ENCODE measurements around the gene NEU3. TPM values are rescaled to one million over a fixed set of nuclear protein-coding genes. Genes with fewer than 3 reads are reported as not detected.
"Not testable (repeated sequence)": the region's sequence is repeated elsewhere in the genome, so short reads cannot be mapped to it uniquely, and the experiment has no call there.

Gene NEU3
- total RNA-seq, 1 donor from 2014 or later: 7.2 TPM

DNA sequence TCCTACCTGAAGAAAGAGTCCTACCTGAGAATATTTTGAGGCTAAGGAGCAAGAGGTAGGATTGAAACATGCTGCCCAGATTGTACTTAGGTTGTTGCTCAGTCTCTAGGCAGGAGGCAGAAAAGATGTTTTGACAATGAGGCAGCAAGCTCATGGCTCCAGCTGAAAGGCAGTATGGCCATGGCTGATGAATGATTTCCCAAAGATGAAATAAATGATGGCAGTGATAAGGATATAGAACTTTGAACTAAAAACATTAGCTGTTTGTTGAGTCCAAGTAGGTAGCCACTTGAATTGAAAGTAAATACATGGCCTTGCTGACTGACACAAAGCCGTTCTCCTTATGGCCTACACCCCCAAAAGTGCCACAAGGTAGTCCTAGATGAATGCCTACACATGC lies 6.8 kb upstream of the NEU3 start:
- no peak for DNase-seq (ENCODE audit: low read depth in 2 of 2)

DNA sequence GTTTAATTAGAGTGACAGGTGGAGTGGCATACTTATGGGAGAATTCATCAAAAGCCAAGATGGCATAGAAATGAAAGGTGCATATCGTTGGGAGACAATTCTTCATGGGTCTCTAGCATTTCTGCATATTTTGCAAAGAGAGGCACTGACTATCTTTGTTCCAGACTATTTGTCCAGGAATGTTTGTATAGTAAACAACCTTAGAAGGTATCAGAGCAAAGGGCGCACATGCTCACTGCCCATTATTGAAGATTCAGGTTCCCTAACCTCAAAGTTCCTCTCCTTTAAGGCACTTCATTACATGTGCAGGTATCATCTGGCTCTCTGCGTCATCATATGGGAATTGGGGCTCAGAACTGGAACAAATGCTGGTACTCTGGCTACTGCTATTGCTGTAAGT lies 4.7 kb upstream of the NEU3 start:
- no peak for DNase-seq (ENCODE audit: low read depth in 2 of 2)

DNA sequence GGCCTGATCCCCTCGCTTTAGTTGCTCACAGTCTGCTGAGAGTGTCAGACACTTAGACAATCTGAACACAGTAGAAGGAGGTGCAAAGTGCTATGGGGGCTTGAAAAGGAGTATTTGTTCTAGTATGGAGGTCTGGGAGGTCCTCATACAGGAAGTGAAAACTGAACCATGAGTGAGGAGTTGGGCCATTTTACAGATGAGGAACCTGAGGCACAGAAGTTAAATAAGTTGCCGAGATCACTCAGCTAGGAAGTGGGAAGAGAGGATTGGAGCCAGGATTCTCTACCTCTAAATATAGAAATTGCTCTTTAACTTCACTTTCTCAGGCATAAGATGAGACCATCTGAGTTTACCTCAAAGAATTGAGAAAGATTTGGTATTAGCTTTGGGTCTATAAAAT lies 4.0 kb upstream of the NEU3 start:
- DNase-seq (ENCODE audit: low read depth in 2 of 2): no peak

DNA sequence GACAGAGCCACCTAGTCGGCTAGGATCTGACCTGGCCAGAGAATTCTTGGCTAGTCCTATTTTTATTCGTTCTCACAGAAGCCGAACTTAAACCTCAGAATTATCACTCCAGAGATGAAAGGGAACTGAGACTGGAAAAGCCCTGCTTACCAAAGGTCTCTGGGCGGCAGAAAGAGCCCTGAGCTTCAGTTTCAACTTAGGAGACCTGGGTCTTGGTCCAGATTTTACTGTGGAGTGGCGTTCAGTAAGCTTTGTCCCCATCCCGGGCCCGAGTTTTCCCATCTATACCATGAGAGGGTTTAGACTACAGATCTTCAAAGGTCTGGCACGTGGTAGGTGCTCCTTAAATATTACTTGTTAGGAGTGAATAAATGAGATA lies 516 bp downstream of the NEU3 start:
- no peak for DNase-seq (ENCODE audit: low read depth in 2 of 2)

DNA sequence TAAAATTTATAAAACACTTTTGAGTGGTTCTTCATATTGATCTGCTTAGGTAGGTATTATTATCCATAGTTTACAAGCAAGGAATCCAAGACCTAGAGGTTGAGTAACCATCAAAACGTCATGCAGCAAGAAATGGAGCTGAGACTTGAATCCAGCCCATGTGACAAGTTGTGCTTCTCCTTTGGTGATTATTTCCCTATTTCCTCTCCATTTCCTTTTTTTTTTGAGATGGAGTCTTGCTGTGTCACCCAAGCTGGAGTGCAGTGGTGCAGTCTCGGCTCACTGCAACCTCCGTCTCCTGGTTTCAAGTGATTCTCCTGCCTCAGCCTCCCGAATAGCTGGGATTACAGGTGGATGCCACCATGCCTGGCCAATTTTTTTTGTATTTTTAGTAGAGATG lies 1.4 kb downstream of the NEU3 start:
- DNase-seq (ENCODE audit: low read depth in 2 of 2): not testable (repeated sequence)

DNA sequence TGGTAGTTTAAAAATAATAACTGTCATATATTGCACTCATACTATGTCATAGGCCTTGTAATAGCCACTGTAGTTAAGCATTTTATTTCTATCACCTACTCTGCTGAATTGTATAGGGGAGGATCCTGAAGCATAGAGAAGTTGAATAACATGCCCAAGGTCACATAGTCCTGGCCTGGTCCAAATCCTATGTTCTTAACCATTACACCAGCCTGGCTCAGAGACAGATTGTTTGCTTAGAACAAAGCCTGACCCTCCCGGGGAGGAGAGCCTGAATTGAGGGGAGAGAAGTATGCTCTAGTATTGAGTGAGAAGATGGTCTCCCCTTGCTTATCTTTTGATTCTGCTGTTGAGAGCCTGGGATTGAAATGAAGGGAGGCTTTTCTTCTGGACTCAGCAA lies 2.2 kb downstream of the NEU3 start:
- DNase-seq (ENCODE audit: low read depth in 2 of 2): no peak

DNA sequence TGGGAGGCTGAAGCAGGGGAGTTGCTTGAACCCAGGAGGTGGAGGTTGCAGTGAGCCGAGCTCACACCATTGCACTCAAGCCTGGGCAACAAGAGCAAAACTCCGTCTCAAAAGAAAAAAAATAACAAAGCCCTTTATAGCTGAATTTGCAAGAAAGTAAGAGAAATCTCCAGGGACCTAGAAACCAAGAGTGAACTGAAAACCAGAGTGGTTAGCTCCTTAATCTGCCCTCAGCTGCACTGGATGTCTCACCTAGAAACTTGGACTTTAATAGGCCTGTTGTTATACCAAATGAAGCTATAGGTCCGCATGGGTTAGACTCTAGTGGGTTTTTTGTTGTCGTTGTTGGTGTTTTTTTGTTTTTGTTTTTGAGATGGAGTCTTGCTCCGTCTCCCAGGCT lies 4.1 kb downstream of the NEU3 start:
- no peak for DNase-seq (ENCODE audit: low read depth in 2 of 2)

DNA sequence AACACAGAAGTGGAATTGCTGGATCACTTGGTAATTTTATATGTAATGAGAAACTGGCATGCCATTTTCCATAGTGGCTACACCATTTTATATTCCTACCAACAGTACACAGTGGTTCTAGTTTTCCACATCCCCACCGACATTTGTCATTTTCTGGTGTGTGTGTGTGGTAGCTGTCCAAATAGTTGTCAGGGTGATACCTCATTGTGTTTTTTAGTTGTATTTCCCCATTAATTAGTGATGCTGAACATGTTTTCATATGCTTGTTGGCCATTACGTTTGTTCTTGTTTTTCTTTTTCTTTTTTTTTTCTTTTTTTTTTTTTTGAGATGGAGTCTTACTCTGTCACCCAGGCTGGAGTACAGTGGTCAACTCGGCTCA lies 12.2 kb downstream of the NEU3 start:
- no peak for DNase-seq (ENCODE audit: low read depth in 2 of 2)

DNA sequence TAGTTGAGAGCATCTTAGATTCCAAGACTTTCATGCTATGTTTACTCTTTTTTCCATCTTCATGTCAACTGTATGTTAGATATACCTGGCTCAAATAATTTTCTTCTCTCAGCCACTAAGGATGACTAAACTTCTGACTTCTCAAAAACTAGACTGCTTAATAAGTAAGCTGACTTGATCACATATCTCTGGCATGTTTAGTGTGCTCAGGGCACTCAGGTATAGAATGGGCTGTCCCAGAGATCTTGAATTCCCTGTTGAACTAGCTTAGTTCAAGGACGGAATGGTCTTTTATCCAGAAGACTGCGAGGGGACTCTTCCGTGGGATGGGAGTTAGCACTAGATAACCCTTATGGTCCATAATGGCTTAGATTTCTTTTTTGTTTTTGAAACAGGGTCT lies 13.0 kb downstream of the NEU3 start:
- DNase-seq (ENCODE audit: low read depth in 2 of 2): no peak

DNA sequence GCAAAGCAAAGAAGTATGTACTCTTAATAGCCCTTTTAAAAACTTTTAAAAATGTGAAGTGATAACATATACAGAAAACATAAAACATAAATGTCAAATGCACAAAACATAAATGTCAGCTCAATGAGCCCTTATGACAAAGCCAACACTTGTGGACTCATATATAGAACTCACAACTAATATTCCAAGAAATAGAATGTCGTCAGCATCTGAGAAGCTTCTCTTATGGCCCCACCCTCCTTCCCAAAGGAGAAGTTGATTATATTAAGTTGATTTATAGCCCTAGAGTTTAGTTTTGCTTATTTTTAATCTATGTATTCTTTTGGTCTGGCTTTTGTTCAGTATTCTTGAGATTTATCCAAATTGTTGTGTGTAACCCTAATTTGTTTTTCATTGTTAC lies 13.8 kb downstream of the NEU3 start:
- DNase-seq (ENCODE audit: low read depth in 2 of 2): no peak

DNA sequence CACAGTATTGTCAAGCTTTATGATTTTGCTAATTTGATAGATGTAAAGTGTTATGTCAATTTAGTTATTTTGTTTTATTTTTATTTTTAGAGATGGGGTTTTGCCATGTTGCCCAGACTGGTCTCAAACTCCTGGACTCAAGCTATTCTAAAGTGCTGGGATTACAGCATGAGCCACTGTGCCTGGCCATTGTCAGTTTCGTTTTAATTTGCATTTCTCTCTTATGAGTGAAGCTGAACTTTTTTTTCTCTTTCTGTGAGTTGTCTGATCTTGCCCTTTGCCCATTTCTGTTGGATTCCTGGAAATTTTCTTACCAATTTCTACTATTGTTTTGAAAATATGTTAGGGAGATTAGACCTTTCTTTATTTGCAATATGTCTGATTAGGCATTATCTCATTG lies 15.5 kb downstream of the NEU3 start:
- no peak for DNase-seq (ENCODE audit: low read depth in 2 of 2)

DNA sequence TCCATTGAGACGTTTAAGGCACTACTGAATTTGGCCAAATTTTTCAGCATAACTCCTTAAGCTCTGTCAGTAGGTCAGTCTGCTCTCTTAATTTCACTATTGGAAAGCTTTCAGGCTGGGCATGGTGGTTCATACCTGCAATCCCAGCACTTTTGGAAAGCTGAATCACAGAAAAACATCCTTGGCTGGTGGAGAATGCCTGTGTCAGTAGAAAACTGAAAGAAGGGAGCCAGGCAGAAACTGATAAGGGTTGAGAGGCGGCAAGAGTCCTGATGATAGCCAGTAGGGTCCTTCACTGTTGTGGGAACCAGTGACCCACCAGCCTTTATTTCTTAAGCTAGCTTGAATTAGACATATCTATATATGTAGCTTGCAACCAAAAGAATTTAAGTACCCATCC lies 22.6 kb downstream of the NEU3 start:
- DNase-seq (ENCODE audit: low read depth in 2 of 2): no peak

DNA sequence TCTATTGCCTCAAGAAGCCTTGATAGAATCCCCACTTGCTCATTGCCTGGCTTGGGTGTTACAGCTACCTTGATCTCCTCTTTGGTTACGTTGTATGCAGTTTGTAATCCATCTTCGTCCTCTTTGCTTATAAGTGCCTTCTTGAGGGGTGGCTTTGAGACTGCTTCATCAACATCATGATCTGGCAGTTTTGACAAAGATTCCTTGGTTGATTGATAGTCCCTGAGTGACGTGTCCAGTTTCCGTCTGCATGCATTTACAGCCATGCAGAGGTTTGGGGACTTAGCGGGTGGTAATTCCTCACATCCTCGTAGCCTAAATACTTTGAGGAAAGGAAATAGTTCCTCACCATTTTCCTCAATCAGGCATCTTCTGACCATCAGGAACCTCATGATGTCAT lies 23.1 kb downstream of the NEU3 start:
- DNase-seq (ENCODE audit: low read depth in 2 of 2): no peak

DNA sequence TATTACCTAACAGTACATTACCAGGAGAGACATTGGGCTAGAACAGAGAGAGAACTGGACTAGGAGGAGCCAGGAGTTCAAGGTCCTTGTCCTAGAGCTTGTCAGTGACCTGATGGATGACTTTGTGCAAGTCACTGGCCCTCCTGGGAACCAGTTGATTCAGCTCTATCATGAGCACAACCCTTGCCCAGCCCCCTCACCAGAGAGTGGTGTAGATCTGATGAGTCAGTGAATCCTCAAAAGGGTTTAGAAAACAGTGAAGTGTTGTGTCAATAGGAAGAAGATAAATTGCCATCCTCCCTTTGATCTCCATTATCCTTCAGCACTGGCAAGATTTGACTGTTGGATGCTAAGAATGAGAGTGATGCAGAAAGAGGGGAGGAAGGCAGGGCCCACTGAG lies 24.3 kb downstream of the NEU3 start:
- no peak for DNase-seq (ENCODE audit: low read depth in 2 of 2)

DNA sequence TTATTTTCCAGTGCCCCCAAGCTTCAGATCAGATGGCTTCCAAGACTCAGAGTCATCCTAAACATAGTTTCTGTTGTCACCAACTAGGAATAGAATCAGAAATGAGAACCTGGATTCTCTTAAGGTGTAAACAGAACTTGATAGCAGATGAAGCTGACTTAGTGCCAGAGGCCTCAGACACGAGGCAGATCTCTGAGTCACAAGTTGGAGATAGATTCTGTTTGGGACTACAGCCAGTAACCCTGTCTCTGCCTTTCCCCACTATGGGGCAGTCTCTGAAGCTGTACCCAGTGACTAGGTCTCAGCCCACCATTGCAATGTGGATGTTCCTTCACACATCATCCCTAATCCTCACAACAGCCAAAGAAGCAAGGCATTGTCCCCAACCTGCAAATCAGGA lies 25.4 kb downstream of the NEU3 start:
- DNase-seq (ENCODE audit: low read depth in 2 of 2): peak in 1 of 2 donors; percentile 26

DNA sequence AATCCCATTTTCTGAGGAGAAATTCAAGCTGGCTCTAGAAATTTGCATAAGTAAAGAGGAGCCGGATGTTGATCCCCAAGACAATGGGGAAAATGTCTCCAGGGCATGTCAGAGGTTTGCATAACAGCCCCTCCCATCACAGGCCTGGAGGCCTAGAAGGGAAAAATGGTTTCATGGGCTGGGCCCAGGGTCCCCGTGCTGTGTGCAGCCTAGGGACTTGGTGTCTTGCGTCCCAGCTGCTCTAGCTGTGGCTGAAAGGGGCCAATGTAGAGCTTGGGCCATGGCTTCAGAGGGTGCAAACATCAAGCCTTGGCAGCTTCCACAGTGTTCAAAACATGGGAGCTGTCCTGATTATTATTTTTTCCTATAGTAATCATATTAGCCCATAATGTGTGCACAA lies 30.5 kb downstream of the NEU3 start:
- DNase-seq (ENCODE audit: low read depth in 2 of 2): not testable (repeated sequence)

DNA sequence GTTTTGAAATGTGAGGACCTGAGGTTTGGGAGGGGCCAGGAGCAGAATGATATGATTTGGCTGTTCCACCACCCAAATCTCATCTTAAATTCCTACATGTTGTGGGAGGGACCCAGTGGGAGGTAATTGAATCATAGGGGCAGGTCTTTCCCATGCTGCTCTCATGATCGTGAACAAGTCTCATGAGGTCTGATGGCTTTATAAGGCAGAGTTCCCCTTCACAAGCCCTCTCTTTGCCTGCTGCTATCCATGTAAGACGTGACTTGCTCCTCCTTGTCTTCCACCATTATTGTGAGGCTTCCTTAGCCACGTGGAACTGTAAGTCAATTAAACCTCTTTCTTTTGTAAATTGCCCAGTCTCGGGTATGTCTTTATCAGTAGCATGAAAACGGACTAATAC lies 31.6 kb downstream of the NEU3 start:
- not testable (repeated sequence) for DNase-seq (ENCODE audit: low read depth in 2 of 2)

DNA sequence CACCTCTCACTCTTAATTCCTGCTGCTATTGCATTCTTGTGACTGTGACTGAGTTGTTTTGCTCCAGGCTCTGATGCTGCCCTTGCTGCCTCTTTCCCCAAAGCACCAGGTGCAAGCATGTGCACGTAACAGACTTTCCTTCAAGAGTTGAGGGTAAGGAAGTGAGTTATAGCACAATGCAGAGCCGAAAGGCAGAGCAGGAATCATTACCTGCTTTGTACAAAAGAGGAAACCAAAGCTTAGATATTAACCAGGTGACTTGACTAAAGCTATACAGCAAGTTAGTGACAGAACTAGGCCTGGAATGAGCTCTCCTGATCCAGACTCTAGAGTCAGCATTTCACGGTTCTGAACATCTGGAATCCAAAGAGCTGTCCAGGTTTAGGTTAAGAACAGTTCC lies 33.6 kb downstream of the NEU3 start:
- DNase-seq (ENCODE audit: low read depth in 2 of 2): no peak

DNA sequence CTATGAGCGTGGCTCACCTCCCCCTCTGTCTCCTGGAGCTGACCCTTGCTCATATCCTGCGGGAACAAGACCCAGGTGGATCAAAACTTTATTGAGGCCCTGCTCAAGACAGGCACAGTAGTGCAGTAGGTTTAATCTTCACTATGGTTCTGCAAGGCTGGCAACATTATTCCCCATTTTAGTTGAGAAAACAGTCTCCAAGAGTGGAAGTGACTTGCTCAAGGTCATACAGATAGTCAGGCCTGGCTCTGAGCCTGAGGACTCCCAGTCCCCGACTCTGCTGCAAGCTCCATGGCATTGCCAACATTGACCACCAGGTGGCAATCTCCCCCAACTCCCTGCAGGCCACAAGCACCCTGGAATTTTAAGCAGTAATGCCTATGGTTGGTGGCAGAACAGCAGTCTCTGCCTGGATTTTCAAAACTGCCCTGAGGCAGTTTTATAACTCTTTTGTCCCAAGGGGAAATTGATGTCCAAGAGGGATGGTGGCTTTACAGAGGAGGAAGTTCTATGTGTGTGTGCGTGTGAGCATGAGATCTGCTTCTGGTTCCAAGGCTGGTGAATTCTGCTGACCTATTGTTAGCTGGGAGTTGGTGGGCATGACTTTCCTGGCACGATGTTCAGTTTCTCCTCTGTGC lies 34.1 kb downstream of the NEU3 start:
- peak; percentile 77 to 81 for DNase-seq (ENCODE audit: low read depth in 2 of 2)

DNA sequence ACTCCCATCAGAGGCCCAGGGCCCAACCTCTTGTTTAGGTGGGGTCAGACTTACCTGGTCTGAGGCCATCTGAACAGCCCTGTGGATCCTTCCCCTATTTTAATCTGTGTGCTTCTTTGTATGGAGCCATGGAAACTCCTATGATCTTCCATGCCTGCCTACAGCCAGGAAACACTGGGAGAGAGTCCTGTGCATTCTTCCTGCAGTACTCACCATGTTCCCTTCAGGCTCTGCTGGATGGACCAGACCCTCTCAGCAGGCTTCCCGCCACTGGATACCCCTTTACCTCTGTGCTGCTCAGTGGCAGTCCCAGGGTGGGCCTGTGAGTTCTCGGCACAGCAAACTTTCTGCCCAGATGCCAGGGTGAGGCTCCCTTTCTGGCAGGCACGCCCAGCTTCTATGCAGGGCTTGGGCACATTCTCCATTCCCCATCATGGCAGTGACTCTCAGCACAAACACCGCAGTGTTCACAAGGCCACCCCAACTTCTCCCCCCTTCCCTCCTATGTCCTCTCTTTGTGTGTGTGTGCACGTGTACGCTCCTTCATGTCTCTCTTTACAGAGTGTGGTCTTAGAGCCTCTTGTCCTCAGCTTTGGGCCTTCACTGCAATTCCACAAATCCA lies 34.8 kb downstream of the NEU3 start:
- no peak for DNase-seq (ENCODE audit: low read depth in 2 of 2)

DNA sequence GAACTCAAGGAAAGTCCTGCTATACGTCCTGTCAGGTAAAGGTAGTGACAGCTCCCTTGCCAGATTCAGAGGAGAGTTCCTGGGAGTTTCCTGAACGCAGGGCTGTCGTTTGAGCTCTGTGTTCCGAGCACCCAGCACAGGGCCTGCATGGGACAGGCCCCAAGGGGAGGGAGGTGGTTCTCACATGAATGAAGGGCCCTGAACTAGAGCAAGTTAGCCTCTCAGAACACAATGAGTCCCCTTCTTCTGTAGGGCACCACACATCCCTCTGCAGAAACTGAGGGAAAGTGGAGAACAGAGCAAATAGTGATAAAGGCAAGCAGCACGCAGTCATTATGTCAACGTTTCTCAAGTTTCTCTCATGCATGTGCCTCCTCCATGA lies 35.3 kb downstream of the NEU3 start:
- DNase-seq (ENCODE audit: low read depth in 2 of 2): no peak

DNA sequence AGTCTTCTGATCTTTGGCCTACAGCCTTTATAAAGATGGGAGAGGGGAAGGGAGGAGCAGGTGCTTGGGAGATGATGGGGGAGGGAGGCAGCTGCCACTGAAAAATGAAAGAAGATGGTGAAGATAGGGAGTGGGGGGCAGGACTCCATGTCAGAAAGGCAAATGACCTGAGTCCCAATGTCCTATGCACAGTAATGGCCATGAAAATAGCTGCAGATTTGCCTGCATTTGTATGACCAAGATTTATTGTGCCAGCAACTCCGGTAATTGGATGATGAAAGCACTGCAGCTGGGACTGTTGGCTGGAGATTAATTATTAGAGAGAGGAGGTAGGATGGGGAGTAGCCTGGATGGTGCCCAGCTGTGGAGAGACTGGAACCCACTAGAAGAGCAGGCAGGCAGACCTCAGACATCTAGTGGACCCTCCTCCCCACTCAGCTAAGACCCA lies 36.1 kb downstream of the NEU3 start:
- DNase-seq (ENCODE audit: low read depth in 2 of 2): no peak

DNA sequence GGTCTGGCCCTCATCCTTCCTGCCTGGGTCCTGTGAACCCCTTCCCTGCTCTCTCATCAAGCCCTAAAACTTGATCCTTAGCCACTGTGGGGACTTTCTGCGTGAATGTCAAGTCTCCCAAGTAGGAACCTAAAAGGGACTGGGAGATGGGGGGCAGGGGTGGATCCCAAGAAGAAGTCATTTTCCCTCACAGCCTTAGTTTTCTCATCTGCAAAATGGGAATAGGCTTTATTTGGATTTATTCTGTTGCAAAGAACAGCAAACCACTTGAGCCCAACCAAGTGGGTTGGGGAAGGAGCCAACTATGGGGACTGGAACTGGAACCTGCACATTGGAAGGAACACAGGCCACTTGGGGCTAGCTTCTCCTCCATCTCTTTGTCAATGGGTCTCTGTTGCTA lies 36.8 kb downstream of the NEU3 start:
- DNase-seq (ENCODE audit: low read depth in 2 of 2): no peak

DNA sequence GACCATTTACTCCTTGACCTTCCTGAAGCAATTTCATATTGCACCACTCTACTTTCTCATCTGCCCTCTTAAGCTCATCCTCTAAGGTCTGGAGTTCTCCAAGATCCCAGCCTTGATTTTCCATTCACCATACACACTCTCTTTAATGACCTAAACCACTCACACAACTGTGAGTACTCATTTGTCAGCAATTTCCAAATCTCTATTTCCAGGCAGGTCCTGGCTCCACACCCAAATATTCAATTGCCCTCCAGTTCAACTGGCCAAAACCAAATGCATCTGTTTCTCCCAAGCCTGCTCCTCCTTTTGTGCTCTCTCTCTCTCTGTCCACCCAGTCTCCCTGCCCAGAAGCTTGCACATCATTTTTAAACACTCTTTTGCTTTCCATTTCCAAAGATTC lies 39.6 kb downstream of the NEU3 start:
- no peak for DNase-seq (ENCODE audit: low read depth in 2 of 2)
